CD4-positive, alpha-beta T cell treated with Interleukin-4 for 4 hours (primary cell): Measurements from ENCODE around the gene ZDHHC11.

Experiments
- DNase-seq: peaks from one replicate; pipeline ENCODE4 v3.0.0-alpha.2; 2020

The ZDHHC11 gene, protein sequence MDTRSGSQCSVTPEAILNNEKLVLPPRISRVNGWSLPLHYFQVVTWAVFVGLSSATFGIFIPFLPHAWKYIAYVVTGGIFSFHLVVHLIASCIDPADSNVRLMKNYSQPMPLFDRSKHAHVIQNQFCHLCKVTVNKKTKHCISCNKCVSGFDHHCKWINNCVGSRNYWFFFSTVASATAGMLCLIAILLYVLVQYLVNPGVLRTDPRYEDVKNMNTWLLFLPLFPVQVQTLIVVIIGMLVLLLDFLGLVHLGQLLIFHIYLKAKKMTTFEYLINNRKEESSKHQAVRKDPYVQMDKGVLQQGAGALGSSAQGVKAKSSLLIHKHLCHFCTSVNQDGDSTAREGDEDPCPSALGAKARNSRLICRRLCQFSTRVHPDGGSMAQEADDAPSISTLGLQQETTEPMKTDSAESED

DNA sequence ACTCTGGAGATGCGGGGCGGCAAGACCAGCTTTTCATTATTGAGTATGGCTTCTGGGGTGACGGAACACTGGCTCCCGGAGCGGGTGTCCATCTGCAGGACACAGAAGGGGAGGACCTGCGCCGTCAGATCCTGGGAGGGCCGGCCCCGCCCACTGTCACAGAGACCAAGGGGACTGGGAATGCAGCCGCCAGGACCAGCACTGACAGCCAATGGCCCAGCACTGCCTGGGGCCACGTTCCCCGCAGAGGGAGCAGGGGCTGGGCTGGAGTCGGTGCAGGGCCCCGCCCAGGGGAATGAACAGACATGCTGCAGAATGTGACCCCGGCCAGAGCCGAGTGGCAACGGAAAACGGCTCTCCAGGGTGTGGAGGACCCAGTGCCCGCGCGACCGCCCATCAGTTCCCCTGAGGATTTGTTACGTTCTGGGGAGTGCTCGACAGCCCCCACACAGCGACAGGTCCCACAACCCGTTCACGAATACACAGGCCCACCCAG, at the start of gene ZDHHC11:
Gene ZDHHC11 (minus strand): TSS at position 476 of the 496 bp plus-strand sequence. CDS start 384 bp downstream, at position 92.
- no peak for DNase-seq

DNA sequence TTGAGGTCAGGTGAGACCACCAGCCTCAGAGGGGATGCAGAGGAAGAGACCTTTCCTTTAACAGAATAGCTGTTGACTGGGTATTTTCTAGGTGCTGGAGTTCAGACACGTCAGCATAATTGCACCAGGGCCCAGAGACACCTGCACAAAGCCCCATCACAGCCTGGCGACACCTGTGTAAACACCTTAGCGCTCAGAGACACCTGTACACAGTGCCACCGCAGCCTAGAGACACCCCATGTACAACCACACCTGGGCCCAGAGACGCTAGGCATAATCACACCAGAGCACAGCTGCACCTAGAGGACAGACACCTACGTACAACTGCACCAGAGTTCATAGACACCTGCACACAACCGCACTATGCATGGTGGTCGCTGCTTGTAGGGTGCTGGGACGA, 42.9 kb upstream of the ZDHHC11 start:
- DNase-seq = no peak

DNA sequence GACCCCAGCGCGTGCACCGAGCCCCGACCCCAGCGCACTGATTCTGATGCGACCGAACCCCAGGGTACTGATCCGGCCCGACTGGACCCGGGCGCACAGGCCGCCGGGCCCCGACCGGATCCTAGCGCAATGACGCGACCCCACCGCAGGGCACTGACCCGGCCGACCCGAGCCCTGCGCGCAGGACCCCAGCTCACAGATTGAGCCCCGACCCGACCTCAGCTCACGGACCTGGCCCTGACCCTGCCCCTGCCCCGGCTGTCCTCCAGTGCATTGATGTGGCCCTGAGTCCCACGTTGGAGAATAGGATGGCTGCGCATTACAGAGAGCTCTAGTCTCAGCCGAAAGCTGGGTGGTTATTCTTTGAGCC, 42.3 kb upstream of the ZDHHC11 start:
- DNase-seq = no peak

DNA sequence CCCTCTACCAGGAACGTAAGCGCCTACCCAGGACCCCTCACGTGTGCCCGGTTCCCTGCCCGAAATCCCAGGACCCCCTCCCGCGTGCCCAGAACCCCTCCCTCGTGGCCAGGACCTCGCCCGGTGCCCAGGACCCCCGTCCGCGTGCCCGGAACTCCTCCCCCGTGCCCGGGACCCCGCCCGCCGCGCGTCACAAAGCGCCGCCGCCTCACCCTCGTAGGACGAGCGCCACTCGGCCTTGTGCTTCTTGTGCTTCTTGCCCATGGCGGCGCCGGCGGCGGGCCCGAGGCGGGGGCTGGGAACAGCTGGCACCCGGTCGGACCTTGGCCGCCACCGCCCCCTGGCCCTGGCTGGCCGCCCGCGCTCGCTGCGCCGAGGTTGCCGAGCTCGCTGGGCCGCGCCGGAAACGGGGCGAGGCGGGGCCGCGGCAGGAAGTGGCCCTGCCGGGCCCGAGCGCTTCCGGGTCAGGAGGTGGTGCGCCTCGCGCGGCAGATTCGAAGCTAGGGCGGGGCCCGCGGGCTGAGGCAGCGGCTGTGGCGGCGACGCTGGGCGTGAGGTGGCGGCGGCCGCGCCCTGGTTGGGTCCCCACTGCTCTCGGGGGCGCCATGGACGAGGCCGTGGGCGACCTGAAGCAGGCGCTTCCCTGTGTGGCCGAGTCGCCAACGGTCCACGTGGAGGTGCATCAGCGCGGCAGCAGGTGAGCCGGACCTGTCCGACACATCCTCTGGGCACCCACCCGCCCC, 41.8 kb upstream of the ZDHHC11 start, which contains the start of the genes BRD9 and TRIP13:
Gene BRD9 (minus strand): TSS at position 408 of the 743 bp plus-strand sequence. CDS start 144 bp downstream, at position 264.
Gene TRIP13 (plus strand): TSS at position 491 of the 743 bp plus-strand sequence. CDS start 115 bp downstream, at position 606.
- peak; percentile 74 for DNase-seq

DNA sequence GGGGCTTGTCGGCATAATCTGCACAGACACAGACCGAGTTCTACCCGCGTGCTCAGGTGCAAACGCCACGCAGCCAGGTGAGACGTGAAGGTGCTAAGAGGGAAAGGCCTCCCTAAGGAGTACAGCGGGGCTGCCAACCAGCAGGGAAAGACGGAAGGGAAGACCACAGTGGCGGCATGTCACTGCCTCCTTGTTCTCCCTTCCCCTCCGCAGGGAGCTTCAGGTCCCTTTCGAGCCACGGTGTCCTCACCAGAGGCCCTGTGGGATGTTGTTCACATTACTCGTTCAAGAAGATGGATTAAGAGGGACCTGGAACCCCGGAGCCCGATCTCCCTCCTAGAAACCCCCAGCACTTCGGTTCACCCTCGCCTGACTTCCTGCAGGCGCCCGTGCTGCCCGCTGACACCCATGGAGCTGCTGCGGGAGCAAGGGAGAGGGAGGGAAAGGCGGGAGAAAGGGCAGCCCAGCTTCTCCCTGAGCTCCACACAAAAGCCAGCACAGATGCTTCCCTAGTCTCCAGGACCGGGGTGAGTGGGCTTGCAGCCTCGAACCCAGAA, 41.1 kb upstream of the ZDHHC11 start:
- no peak for DNase-seq

DNA sequence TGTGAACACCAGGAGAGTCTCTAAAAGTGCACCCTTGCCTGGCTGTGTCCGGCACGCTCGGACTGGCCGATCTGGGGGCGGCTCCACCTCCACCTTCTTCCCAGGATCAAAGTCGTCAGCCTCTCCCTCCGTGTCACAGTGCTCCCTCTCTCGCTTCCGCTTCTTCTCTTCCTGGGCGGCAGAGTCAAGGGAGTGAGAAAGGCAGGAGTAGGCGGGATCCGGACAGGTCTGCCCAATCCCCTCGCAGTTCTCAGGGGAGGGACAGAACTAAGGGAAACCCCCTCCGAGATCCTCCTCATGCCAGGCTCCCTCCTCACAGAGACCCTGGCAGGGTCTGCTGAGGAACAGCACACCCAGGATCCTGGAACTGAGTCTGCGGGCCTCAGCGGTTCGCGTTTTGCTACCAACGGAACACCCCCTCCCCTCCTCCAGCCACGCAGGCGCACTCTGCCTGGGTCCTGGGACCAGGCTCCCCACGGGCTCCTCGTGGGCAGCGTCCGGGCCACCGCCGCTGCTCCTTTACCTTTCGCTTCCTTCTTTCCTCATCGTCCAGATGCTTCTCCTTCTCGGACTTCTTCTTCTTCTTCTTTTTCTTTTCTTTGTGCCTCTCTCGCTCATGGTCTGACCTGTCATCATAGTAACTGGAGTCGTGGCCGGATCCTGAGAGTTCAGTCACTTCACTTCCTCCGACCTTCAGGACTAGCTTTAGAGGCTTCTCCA, 40.5 kb upstream of the ZDHHC11 start:
- no peak for DNase-seq

DNA sequence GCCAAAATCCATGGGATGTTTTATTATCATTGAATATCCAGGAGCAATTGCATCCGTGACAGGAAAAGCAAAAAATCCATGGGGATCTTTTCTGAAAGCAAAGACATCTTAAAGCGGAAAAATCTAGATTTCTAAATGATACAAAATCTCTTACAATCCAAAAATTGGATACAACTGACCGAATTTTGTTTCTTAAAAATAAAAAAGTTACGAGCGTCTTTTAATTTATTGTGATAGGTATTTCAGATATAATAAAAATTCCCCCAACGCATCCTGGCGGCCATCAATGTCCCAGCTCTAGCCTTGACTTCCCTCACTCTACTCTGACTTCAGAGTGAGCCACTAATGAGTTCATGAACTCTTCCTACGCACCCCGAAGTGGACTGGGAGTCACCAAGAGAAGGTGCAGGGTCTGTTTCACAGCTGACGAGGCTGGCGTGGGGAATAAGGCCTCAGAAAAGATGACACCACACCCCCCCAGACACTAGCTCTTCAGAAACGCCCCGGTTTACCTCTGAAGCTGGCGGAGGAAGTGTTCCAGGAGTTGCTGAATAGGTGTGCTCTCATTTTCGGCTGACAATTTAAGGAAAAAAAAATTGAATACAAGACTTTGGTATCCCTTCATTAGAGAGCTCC, 38.4 kb upstream of the ZDHHC11 start:
- no peak for DNase-seq

DNA sequence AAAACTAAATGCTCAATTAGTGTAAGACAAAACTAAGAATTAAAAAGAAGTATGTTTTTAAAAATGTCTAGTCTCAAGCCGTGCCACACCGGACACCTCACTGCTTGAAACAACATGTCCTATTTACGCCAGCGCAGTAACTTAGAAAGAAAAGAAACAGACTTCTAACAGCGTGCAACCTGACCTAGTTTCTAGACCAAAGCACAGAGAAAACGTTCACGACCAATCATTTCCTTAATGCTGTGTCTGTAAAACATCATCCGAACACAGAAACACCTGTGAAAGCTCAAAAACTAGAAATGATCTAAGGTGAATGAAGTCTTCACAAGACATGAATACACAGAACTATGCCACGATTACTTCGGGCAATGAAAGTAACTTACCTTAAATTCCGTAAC, 37.9 kb upstream of the ZDHHC11 start:
- no peak for DNase-seq

DNA sequence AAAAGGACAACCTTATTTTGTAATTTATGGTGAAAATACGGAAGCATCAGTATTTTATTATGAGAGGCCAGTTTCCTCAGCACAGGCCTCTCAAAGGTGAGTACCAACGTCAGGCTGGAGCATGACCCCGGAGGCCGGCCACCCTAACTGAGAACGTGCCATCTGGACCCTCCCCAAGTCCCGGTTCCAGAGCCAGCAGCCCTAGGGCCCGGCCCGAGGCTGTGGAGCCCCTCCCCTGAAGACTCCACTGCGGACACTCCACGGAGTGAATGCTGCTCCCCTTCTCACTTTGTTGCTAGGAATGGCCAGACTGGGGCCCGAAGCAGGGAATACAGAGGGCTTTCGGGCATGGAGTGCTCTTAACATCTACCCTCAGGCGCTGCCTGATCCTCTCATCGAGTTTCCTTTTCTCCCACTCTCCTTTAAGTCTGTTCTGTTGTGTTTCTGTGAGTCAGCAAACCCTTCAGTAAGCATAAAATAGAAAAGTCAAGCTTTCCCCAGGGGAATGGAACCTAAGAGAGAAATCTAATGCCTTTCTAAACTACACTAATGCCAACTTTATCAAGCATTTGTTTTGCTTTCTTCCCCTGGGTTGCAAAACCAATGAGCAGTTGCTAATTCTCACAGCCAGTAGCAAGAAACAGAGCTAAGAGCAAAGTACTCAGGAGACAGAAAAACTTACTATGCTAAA, 37.3 kb upstream of the ZDHHC11 start:
- DNase-seq = no peak

DNA sequence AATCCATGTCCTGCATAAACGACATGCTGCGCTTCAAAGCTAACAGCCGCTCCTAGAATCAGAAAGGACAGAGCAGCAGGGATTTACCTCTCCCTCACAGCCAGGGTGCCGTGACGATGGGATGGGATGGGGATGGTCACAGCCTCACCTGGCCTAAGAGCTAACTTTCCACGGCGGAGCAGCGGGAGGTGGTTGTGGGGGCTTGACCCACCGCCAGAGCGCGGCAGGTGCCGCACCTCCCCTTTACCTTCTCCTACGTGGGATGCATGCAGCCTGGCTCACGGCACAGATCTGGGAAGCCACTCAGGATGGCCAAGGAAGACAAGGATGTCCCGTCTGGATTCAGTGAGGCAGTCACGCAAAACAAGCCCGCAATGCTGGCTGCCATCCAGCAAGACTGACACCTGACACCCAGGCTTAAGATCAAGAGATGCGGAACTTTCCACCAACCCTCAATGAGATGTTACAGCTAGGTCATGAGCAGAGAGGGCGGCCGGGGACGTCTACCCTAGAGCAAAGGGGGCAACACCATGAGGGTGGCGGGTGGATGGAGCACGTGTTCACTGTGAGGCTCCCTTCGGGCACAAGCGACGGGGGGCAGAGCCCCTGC, 36.0 kb upstream of the ZDHHC11 start:
- DNase-seq = no peak

DNA sequence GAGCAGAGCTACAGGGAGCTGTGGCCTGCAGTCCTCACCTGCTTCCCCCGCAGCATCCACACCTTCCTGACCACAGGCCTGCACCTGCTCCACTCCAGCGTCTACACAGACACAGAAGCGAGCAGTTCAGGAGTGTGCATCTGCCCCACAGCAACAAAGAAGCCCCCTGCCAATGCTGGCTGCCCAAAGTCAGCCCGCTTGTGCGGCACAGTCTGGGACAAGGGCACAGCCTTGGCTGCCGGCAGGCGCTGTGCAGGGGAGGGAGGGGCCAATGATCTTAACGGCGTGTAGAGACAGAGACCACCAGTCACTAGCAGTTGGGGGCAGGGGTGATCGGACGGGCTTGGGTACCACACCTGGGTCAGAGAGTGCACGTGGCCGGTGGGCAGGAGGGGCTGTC, 35.2 kb upstream of the ZDHHC11 start:
- DNase-seq = no peak

DNA sequence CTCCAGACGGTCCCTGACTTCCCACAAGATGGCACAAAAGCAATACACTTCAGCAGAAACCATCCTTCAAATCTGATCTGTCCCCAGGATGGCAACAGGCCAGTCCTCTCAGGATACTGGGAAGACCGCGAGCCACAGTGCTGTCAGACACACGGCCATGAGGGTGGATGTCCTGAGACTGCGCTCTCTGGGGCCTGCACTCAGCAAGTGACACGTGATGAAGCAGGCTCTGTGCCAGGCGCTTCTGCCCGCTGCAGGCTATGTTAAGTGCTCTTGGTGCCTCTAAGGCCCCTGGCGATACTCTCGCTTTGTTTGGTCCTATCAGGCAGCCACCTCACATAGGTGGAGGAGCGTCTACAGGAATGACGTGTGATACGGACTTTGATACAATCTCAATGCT, 34.7 kb upstream of the ZDHHC11 start:
- no peak for DNase-seq

DNA sequence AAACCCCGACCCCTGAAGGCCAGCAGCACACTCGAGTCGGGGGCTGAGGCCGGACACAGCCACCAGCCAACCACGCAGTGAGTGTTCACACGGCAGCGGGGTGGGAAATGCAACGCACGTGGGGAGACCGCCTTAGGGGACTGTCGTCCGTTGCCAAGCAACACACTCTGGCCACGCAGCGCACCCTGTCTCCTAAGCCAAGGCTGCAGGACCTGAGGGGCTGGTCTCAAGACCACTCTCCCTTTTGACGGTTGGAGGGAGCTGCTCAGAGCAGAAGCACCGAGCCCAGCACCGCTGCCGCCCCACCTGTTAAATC, 34.3 kb upstream of the ZDHHC11 start:
- no peak for DNase-seq

DNA sequence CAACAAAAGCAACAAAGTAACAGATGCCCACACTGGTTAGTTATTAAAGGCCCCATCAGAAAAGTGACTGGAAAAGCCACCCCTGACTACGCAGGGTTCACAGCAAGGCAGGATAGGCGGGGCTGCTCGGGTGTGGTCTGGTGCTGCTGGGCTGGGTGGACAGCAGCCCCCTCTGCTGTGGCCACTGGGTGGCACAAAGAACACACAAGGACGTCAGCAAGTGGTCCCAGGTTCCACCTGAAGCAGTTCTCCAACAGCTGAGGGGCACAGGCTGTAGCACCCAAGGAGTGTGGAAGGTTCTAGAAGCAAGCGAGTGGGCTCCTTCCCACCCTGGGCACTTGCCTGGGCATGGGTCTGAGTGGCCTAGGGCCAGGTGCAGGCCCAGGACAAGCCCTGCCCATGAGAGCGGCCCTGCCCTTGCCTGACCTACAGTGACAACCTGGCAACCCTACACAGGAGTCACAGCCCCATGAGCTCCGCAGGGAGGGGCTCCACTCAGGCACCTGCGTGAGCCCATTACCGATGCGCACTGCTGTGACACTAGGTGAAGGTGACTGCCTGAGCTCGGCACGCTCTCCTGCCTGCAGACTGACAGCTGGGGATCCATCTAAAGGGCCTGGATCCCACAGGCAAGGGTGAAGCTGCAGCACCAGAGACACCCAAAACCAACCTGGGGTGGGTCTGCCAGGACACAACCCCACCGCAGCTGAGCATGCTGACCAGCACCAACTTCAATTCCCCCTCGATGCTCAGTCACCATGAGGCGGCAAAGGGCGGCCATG, 33.8 kb upstream of the ZDHHC11 start:
- no peak for DNase-seq

DNA sequence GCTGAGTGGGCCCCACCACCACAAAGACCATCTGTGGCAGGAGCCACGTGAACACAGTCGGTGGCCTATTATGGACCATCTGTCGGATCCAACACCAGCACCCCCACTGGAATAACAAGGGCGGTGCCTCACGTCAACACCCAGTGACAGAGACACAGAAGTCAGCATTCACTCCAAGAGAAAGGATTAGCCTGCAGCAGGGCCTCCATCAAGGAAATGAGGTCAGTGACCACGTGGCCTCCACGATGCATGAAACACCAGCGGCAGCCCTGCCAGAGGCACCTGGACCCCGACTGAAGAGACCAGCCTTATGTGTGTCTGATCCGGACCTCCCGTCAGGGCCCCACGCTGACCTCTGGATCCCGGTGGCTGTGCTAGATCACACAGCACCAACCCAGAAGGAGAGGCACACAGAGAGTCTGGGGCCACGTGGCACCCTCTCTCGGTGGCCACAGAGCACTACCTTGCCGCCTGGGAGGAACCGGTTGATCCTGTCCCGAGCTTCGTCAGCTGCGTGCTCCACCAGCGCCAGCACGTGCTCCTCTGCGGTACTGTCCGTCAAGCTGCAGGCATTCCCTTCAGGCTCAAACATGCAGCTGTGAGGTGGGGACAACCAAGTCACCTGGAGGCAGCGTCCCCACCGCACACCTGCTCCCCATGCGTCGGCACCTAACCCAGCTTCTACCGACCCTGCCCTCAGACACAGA, 32.8 kb upstream of the ZDHHC11 start:
- no peak for DNase-seq

DNA sequence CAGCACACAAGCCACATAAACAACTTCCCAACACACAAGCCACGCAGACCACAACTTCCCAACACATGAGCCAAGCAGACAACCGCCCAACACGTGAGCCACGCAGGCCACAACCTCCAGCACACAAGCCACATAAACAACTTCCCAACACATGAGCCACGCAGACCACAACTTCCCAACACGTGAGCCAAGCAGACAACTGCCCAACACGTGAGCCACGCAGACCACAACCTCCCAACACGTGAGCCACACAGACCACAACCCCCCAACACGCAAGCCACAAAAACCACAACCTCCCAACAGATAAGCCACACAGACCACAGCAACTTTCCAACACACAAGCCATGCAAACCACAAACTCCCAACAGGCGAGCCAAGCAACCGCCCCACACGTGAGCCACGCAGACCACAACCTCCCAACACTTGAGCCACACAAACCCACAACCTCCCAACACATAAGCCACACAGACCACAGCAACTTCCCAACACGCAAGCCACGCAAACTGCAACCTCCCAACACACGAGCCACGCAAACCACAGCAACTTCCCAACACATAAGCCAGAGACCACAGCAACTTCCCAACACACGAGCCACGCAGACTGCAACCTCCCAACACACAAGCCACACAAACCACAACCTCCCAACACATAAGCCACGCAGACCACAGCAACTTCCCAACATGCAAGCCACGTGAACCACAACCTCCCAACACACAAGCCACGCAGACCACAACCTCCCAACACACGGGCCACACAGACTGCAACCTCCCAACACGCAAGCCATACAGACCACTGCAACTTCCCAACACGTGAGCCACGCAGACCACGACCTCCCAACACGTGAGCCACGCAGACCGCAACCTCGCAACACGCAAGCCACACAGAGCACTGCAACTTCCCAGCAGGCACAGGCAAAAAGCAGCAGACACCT, 31.7 kb upstream of the ZDHHC11 start:
- DNase-seq = peak; percentile 1

DNA sequence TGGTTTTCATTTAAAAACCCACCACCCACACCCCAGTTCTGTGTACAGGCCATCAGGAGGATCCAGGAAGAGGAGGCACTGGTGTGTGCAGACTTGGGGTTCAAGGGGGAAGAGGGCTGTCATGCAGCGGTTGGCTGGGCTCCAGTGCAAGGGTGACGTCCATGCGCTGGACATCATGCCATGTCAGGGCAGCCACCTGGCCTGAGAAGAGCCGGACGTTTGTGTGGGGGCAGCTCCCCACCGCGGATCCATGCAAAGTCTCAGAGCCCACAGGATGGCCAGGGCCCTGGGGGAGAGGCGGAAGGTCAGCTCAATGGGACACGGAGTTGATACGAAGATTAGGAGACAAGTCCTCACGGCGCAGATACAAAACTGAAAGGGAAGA, 30.8 kb upstream of the ZDHHC11 start:
- no peak for DNase-seq

DNA sequence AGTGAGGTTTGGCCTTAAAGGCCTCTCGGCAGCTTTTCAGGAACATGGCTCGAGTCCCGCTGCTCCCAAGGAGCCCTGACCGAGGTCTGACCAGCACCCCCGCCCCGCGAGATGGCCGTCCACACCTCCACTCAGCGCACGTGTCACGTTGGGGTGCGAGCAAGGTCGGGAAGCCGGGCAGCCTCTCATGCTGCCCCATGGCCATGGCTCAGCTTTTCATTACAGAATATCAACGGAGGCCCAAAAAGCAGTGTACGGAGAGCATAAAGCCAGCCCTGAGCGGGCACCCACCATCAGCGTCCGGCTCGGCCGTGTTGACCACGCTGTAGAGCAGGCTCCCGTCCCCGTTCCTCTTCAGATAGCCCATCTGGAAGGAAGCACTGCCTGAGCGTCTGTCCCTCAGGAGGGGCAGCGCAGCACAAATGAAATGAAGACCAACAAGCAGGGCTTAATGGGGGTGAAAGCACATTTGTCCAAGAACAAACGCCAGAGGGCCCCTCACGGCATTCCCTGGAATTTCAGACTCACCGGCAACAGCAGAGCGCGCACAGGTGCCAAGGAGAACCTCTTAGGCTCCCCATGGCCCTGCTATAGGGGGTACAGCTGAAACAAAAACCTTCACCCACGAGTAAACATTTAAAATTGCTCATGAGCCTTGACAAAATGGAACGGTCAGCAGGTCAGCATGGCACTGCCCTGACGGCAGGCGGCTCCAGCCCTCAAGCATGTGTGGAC, 30.2 kb upstream of the ZDHHC11 start:
- no peak for DNase-seq
